Esophagus muscularis mucosa (tissue), 4 donors: Measurements from ENCODE around the gene MYO15B. TPM values are rescaled to one million over a fixed set of nuclear protein-coding genes. Genes with fewer than 3 reads are reported as not detected.

Source experiments
- DNase-seq: peaks from one replicate; pipeline ENCODE4 v3.0.0-alpha.2; 2017; ENCODE audit errors: extremely low spot score
- H3K27ac ChIP-seq, 4 donors: fragments of 200-600 bp; sonication (generic); replicated peaks in 1 of 4; 1 replicate in 3 of 4; 2 replicates in 1 of 4; pipeline ENCODE4 v1.5.1; 2016 to 2019; ENCODE audit warnings: mild to moderate bottlenecking in 1 of 4
- H3K27me3 ChIP-seq, 4 donors: fragments of 200-600 bp; sonication (generic); one replicate each; pipeline versions ENCODE4 v1.5.1 to v1.6.0; 2016 to 2019
- H3K36me3 ChIP-seq, 4 donors: fragments of 200-600 bp; sonication (generic); one replicate each; pipeline ENCODE4 v1.5.1; 2016 to 2019
- H3K4me1 ChIP-seq, 4 donors: fragments of 200-600 bp; sonication (generic); one replicate each; pipeline ENCODE4 v1.5.1; 2016 to 2019
- H3K4me3 ChIP-seq, 4 donors: fragments of 200-600 bp; sonication (generic); 1 replicate in 2 of 4; 2 replicates in 2 of 4; pipeline ENCODE4 v1.5.1; 2016 to 2019; ENCODE audit warnings: mild to moderate bottlenecking in 4 of 4, moderate library complexity in 1 of 4
- H3K9me3 ChIP-seq, 4 donors: fragments of 200-600 bp; sonication (generic); 1 replicate in 3 of 4; 2 replicates in 1 of 4; pipeline ENCODE4 v1.5.1; 2016 to 2019
- EP300 ChIP-seq: sonication (generic); formaldehyde crosslinking; IDR thresholded peaks from one replicate; pipeline ENCODE4 v1.6.1; 2017; ENCODE audit warnings: antibody characterized with exemption
- POLR2A ChIP-seq: fragments of 450-650 bp; IDR thresholded peaks from one replicate; pipeline ENCODE4 v1.6.1; 2017; ENCODE audit warnings: antibody characterized with exemption, moderate library complexity, mild to moderate bottlenecking, low read depth
- POLR2AphosphoS5 ChIP-seq, 2 donors: sonication (generic); formaldehyde crosslinking; IDR thresholded peaks; one replicate each; pipeline ENCODE4 v1.6.1; 2017; ENCODE audit warnings: antibody characterized with exemption in 2 of 2
- WGBS: methylation state at CpG from one replicate; pipeline ENCODE4 v1.1.5; 2018; 5-methylcytosine and 5-hydroxymethylcytosine counted together
- intact Hi-C: fragments of 100-400 bp; cut with DNase I; formaldehyde crosslinking; loops from one replicate; pipeline ENCODE4 v1.15.1; 2023
- total RNA-seq, 4 donors: library from RNA; depleted of rRNA; stranded (reverse); fragments of >200 nt; gene quantifications; one replicate each; pipeline versions ENCODE4 v1.1.0 to v1.2.1, GENCODE V29; 2016
- TF ChIP-seq, protein P1 (sequence below), 3 experiments: fragments of 200-600 bp in 2 of 3; fragments of 450-650 bp in 1 of 3; sonication (generic) in 2 of 3; IDR thresholded peaks; one replicate each; pipeline ENCODE4 v1.5.1; 2017 to 2019; ENCODE audit warnings: antibody characterized with exemption in 3 of 3, mild to moderate bottlenecking in 2 of 3, moderate library complexity in 1 of 3

The MYO15B gene
- total RNA-seq, 4 donors from 2014 or later: 34.5 to 61.9 (median 43.4) TPM

DNA sequence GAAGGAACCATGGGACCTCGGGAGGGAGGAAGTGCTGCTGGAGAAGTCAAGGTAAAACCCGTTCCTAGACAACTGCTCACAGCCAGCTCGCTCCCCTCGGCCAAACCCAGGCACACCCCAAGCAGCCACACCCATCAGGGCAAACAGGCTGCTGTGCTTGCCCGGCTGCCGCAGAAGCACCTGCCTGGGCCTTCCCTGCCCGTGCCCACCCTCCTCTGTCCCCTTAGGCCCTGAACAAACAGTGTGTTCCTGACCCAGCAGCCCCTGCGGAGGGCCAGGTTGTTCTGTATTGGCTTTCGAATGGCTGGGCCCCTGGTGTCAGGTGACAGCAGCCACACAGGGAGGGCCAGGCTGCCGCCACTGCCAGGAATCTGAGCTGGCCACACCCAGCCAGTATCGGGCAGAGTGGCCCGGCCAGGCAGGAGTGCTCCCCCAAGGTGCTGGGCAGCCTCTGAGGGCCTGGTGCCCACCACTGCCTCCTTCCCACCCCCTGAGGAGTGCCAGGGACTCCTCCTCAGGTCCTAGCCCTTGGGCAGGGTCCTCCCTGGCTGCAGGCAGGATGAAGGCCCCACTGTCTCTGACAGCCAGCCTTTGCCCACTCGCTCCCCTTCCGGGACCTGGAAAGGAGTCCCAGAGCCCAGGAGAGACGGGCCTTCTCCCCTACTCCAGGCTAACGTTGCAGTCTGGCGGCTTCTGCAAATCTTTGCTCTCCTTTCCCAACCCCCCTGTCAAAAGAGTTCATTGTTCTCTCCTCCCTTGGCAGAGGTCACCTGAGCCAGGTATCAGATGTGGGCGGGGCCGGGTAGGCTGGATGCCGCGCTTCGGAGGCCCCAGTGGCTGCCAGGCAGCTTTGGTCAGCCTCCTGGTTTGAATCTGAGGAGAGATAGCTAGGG lies 38.1 kb upstream of the MYO15B start:
- Histone ChIP-seq H3K27me3 (no peaks in the 10 kb centered on the region), H3K36me3 (no peaks in the 10 kb centered on the region), H3K4me3 (no peak overlapping the region), H3K9me3 (no peaks in the 10 kb centered on the region), H3K4me1 (peaks cover 0 to 9% (median 7%) of the 10 kb centered on the region in 4 donors), H3K27ac (no peak overlapping the region)
- intact Hi-C loops: no loop called here
- 72% methylated on average over 9 of the region's 22 CpGs for WGBS
- TF ChIP-seq POLR2AphosphoS5 (IDR thresholded peaks at IDR 0.05) (no peak), POLR2A (no peak), EP300 (no peak)
- TF ChIP-seq, protein P1, sequence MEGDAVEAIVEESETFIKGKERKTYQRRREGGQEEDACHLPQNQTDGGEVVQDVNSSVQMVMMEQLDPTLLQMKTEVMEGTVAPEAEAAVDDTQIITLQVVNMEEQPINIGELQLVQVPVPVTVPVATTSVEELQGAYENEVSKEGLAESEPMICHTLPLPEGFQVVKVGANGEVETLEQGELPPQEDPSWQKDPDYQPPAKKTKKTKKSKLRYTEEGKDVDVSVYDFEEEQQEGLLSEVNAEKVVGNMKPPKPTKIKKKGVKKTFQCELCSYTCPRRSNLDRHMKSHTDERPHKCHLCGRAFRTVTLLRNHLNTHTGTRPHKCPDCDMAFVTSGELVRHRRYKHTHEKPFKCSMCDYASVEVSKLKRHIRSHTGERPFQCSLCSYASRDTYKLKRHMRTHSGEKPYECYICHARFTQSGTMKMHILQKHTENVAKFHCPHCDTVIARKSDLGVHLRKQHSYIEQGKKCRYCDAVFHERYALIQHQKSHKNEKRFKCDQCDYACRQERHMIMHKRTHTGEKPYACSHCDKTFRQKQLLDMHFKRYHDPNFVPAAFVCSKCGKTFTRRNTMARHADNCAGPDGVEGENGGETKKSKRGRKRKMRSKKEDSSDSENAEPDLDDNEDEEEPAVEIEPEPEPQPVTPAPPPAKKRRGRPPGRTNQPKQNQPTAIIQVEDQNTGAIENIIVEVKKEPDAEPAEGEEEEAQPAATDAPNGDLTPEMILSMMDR (IDR thresholded peaks at IDR 0.05): no peak
- DNase-seq: no peak

DNA sequence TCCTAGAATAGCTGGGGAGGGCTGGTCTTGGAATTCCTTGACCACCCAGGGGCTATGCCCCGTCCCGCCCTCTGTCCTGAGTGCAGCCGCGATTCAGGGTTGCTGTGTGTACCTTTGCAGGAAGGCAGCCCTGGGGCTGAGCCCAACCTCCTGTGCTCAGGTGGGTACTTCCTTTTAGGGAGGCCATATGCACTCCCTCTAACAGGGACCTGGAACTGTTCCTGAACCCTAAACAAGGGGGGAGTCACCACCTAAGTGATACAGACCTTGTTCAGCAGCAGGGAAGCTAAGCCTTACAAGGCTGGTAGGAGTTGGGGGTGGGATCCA lies 37.5 kb upstream of the MYO15B start:
- Histone ChIP-seq H3K36me3 (no peaks in the 10 kb centered on the region), H3K4me1 (peaks cover 0 to 9% (median 7%) of the 10 kb centered on the region in 4 donors), H3K27me3 (no peaks in the 10 kb centered on the region), H3K9me3 (no peaks in the 10 kb centered on the region), H3K27ac (no peak overlapping the region), H3K4me3 (no peak overlapping the region)
- DNase-seq: no peak
- intact Hi-C loops: no loop called here
- 83% methylated on average over 4 of the region's 4 CpGs for WGBS
- TF ChIP-seq, protein P1 (IDR thresholded peaks at IDR 0.05): no peak
- TF ChIP-seq POLR2AphosphoS5 (IDR thresholded peaks at IDR 0.05) (no peak), POLR2A (no peak), EP300 (no peak)

DNA sequence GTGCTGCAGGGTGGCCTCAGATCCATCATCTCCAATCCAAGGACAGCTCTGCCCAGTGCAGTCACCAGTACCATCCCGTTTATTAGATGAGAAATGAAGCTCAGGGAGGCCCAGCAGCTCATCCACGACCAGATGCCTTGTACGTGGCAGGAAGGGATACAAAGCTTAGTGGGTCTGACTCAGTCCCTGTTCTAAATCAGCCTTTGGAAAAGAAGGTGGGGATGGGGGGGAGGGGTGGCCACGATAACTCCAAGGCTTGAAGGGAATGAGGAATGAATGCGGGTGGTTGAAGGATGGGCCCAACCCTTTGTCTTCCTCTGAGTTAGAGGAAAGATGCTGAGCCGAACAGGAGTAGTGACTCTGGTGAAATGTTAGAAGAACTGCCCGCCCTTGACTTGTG lies 36.3 kb upstream of the MYO15B start:
- peaks cover 0 to 9% (median 7%) of the 10 kb centered on the region in 4 donors for H3K4me1 ChIP-seq
- intact Hi-C loops: no loop called here
- no peak for DNase-seq
- no peaks in the 10 kb centered on the region for H3K27me3 ChIP-seq
- 94% methylated on average over 7 of the region's 7 CpGs for WGBS
- no peaks in the 10 kb centered on the region for H3K9me3 ChIP-seq
- no peak overlapping the region for H3K4me3 ChIP-seq
- H3K27ac ChIP-seq: no peak overlapping the region
- no peak for TF ChIP-seq POLR2A
- TF ChIP-seq, protein P1 (IDR thresholded peaks at IDR 0.05): no peak
- no peak for TF ChIP-seq EP300
- no peak for TF ChIP-seq POLR2AphosphoS5 (IDR thresholded peaks at IDR 0.05)
- no peaks in the 10 kb centered on the region for H3K36me3 ChIP-seq

DNA sequence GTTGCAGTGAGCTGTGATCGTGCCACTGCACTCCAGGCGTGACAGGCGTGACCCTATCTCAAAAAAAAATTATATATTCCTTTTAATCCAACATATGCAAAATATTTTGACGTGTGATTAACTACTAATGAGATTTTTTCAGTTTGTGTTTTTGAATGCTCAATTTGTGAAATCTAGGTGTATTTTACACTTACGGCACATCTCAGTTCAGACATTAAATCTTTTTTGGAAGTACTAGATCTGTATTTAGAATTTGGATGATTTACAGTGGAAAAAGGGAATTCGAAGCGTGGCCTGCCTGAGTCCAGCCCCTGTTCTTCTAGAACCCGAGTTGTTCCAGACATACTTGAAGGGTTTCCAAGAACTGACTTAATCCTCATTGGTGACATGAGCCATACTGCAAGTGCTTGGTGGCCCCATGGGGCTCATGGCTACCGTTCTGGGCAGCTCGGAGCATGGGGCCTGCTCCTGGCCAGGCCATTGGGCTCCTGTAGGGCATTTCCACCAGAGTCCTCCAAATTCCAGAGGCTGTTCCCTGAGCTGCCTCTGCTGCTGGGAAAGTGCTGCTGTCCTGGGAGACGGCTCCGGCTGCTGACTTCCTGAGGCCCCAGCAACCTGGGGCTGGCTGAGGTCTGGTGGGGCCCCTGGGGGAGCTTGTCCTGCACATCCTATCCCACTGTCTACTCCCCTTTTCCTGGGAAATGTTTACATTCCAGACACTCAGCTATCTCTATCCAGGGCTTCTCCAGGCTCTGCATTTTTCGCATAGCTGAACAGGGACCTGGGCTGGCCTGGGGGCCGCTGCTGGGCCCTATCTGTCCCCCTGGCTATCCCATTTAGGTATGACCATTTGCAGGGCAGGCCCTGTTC lies 34.9 kb upstream of the MYO15B start:
- Histone ChIP-seq H3K27ac (no peak overlapping the region), H3K27me3 (no peaks in the 10 kb centered on the region), H3K36me3 (no peaks in the 10 kb centered on the region), H3K4me3 (no peak overlapping the region), H3K4me1 (peaks cover 0 to 14% (median 11%) of the 10 kb centered on the region in 4 donors), H3K9me3 (no peaks in the 10 kb centered on the region)
- 81% methylated on average over 9 of the region's 14 CpGs for WGBS
- DNase-seq: no peak
- TF ChIP-seq, protein P1 (IDR thresholded peaks at IDR 0.05): no peak
- TF ChIP-seq EP300 (no peak), POLR2AphosphoS5 (IDR thresholded peaks at IDR 0.05) (no peak), POLR2A (no peak)
- intact Hi-C loops: no loop called here
